Ammon's horn (tissue), 1 donor: Measurements from ENCODE around the gene OR6C6.
"Not testable (repeated sequence)": the region's sequence is repeated elsewhere in the genome, so short reads cannot be mapped to it uniquely, and the experiment has no call there.

Experiments used
- DNase-seq: peaks from one replicate; pipeline ENCODE4 v3.0.0-alpha.2; 2016; ENCODE audit warnings: low spot score

Gene OR6C6

DNA sequence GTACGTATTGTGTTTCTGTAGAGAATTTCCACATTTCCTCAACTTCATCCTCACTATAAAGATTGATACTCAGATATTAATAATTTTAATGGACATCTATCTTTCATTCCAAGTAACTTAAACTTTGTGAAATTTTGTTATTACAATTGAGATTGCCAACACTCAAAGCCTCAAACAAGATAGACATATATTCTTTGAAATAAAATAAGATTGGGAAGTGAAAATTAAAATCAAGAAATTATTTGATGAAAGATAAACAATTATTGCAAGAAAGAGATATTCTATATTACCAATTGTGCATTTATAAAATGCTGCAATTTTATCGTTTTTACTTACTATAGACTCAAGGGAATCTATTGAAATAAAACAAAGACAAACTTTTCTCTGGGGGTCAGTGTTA, at the start of gene OR6C6:
TSS of gene OR6C6 (minus strand) at position 101 of the 400 bp plus-strand sequence. CDS start 1,337 bp downstream, outside the sequence.
- DNase-seq = no peak

DNA sequence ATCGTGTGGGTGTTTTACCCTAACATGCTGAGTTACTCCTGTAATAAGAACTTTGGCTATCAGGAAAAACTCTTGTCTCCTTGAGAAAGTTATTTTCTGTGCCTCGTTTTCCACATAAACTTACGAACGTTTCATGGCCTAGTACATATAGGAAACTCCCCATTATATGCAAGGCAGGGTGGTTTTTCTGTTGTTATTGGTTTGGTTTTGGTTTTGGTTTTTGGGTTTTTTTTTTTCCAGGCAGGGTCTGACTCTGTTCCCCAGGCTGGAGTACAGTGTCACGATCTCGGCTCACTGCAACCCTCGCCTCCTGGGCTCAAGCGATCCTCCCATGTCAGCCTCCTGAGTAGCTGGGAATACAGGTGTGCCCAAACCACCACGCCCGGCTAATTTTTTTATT, 39.6 kb upstream of the OR6C6 start:
- DNase-seq = no peak

DNA sequence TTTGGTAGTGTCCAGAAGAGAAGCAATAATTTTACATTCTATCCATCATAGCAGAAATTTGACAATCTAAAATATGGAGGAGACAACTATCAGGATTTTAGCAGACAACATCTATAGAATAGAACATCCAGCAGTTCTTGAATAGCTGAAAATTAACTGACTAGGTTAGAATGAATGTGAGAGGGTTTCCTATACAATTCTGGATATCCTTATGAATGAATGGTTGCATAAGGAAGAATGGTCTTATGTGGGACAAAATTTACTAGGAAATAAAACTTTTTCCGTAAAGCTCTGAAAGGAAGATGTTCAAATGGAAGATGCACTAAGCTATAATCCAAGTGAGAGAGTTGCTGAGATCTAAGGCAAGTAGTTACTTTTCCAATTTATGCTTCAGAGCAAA, 34.1 kb upstream of the OR6C6 start, which contains the start of gene OR6C3:
TSS of gene OR6C3 (plus strand) at position 301 of the 400 bp plus-strand sequence. CDS start 955 bp downstream, outside the sequence.
- no peak for DNase-seq

DNA sequence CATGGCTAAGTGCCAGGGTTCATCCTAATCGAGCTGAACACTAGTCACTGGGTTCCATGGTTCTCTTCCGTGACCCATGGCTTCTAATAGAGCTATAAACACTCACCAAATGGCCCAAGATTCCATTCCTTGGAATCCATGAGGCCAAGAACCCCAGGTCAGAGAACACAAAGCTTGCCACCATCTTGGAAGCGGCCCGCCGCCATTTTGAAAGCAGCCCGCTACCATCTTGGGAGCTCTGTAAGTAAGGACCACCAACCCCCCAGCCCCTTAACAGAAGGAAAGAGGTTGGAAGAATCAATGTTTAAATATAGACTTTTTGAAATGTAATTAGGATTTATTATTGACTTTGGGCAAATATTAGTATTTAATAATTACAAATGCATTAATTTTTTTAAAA, 29.4 kb upstream of the OR6C6 start:
- not testable (repeated sequence) for DNase-seq

DNA sequence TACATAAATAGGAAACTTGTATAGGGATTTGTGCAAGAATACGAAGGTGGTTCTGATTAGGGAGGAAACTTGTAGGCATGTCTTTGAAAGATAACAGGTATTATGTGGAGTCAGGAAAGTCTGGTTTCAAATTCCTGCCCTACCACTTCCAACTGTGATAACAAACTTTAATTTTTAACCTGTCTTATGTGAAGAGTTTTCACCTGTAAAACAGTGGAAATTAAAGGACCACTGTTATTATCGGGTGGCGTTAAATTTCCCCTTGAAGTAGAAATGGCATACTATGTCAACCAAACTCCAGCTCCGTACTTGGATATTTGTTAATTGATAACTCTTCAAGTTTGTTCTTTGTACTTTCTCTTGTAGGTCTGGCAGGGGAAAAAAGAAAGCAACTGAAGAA, 23.8 kb upstream of the OR6C6 start:
- no peak for DNase-seq

DNA sequence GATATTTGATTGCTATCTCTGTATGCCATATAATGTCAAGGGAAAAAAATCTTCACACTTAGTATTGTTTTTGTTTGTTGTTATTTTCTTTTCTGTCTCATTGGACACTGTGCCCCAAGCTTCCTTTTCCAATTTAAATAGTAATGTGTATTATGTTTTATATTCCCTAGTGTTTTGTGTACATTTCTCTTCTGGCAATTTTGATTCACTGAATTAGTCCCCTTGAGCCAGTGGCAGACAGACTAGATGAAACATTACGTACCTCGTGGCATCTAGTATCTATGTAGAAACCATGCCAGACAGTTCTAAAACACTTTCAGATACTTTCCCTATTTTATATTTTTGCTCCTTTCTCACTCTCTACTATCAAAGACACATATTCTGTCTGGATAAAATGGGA, 17.7 kb upstream of the OR6C6 start, which contains the start of gene OR6C1:
TSS of gene OR6C1 (plus strand) at position 301 of the 400 bp plus-strand sequence. CDS start 6,257 bp downstream, outside the sequence.
- no peak for DNase-seq

DNA sequence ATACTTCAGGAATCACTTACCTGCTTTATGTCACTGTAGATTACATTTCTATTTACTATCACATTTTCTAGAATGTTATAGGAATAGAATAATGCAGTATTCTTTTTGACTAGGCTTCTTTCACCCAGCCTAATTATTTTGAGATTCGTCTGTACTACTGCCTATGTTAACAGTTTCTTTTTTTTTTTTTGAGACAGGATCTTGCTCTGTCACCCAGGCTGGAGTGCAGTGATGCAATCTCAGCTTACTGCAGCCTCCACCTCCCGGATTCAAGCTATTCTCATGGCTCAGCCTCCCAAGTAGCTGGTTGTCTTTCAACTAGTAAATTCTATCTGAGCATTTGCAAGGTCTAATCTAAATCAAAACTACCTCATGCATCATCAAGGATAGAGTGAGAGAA, 6.4 kb downstream of the OR6C6 start:
- no peak for DNase-seq

DNA sequence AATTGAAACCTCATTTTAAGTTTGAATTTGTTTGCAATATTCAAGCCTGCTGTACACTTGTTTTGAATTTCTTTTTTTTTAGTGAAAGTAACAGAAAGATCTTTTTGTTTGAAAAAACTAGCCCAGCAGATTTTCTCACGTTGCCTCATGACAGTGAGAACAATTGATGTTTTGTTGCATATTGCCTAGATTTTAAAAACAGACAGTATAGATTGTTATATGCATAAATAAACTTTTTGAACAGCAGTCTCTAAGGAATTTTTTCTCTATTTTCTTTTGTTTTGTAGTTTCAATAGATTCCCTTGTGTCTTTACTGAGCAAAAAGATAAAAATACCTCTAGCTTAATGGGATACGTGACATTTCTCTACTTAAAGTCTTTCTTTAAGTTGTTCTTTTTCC, 15.4 kb downstream of the OR6C6 start:
- no peak for DNase-seq

DNA sequence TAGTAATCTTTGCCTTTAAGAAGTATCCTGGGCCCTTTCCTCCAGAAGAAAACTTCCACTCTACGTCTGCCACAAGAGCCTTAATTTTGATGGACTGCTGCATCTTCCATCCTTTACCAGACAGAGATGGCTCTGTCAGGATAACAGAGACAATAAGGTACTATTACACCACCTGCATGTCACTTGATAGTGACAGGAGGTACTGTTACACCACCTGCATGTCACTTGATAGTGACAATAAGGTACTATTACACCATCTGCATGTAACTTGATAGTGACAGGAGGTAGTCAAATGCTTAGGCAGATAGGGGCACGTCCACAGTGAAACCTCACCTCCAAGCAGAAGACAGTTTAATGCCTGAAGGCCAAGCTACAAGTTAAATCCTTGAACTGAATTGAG, 38.1 kb downstream of the OR6C6 start:
- DNase-seq = no peak

DNA sequence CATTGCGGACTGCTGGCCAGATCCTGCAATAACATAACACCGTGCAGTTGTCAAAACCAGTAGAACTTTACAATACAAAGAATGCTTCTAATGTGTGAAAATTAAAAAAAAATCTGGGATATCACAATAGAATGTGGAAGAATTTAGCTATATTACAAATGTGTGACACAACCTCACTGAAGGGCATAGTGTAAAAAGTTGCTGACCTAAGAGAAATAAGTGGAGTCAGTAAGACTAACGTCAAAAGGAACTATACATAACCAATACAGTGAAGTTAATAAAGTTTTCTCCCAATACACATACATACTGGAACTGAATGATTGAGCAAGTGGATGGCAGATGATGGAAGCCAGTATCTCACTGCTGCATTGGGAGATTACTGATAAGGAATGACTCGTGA, 39.5 kb downstream of the OR6C6 start:
- DNase-seq = no peak

DNA sequence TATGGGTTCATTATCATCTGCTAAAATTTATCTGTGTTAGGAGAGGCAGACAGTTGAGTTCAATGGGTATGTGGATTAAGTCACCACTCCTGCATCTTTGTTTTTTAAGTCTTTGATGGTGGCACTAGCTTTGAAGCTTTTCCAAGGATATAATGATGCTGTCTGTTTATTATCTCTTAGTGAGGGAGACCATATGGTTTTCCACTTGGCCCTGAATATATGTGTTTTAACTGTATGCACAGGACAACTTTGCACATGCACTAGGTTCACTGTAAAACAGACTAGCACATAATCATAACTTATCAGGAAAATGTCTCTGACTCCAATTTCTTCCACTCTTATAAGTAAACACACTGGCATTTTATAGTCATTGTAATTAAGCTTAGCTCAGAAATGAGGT, 43.1 kb downstream of the OR6C6 start:
- DNase-seq = no peak

DNA sequence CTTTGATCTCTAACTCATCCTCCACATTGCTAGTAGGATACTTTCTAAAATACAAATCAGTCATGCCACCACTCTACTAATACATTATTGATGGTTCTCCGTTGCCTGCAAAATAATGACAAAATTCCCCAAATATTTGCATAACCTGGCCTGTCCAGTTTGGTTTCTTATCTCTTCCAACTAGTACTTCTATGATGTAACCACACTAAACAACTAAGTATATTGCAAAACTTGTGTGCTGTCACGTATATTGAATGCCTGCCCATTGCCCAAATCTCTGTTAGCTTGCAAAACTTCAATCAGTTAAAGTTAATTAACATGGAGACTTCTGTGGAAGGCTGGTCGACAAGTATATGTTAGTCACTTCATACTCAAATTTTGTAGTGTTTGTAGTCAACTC, 45.4 kb downstream of the OR6C6 start:
- no peak for DNase-seq

DNA sequence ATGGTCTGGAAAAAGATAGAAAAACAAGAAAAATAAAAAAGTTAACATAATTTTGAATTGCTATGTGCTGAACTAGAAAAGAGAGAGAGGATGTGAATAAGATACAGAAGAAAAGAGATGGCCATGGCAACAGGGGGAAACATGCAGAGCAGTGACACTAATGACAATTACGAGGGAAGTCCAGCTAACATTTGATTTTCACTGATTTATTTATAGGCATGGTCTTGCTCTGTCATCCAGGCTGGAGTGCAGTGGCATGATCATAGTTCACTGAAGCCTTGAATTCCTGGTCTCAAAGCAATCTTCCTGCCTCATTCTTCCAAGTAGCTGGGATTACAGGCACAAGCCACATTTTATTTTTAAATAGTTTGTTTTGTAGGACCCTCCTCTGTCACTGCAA, 50.2 kb downstream of the OR6C6 start:
- no peak for DNase-seq

DNA sequence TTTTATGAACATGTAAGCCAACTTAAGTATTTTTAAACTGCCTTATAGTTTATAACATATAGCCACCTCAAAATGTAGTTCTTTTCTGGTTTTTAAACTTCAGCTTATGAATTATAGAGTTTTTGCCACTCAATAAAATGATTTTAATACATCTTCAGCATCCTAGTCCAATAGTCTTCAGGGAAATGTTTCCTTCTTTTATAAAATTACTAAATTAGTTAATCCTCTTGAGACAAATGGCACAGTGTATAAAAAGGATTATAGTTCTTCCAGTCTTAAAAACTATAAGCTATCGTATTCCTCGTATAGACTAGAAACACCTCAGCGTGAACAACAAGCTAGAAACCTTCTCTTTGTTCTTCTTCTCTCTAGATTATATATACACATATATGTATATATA, 52.1 kb downstream of the OR6C6 start, which contains the start of gene OR6C74:
TSS of gene OR6C74 (plus strand) at position 301 of the 400 bp plus-strand sequence. CDS start 2,679 bp downstream, outside the sequence.
- no peak for DNase-seq
